CD14-positive monocyte (primary cell): ENCODE results near the gene SNAP91. TPM values are rescaled to one million over a fixed set of nuclear protein-coding genes. Genes with fewer than 3 reads are reported as not detected.

Experiments
- DNase-seq, 3 donors: peaks; one replicate each; pipeline ENCODE4 v3.0.0-alpha.2; 2011 to 2022
- H2AFZ ChIP-seq: 2 replicates; pipeline ENCODE4 v1.6.0; 2012; ENCODE audit warnings: mild to moderate bottlenecking, low read depth, low read length, inconsistent platforms; ENCODE audit not compliant: insufficient read depth, poor library complexity, severe bottlenecking
- H3K27ac ChIP-seq, 2 donors: 1 replicate in 1 of 2; 2 replicates in 1 of 2; pipeline ENCODE4 v1.5.1; 2012 to 2013; ENCODE audit warnings: low read length in 2 of 2, control low read depth in 1 of 2, inconsistent platforms in 1 of 2, low read depth in 1 of 2, mild to moderate bottlenecking in 1 of 2
- H3K27me3 ChIP-seq, 2 donors: one replicate each; pipeline versions ENCODE4 v1.6.0 to v1.6.1; 2011 to 2013; ENCODE audit warnings: low read length in 2 of 2; ENCODE audit not compliant: control insufficient read depth in 2 of 2, insufficient read depth in 2 of 2
- H3K36me3 ChIP-seq, 2 donors: replicated peaks in 1 of 2; 1 replicate in 1 of 2; 2 replicates in 1 of 2; pipeline versions ENCODE4 v1.5.1 to v1.6.1; 2012 to 2013; ENCODE audit warnings: low read length in 2 of 2, control low read depth in 1 of 2, inconsistent platforms in 1 of 2, mild to moderate bottlenecking in 1 of 2; ENCODE audit not compliant: insufficient read depth in 2 of 2, control insufficient read depth in 1 of 2
- H3K4me1 ChIP-seq, 2 donors: 1 replicate in 1 of 2; 2 replicates in 1 of 2; pipeline versions ENCODE4 v1.5.1 to v1.6.1; 2012 to 2013; ENCODE audit warnings: low read length in 2 of 2, control low read depth in 1 of 2, inconsistent platforms in 1 of 2, mild to moderate bottlenecking in 1 of 2, moderate library complexity in 1 of 2; ENCODE audit not compliant: insufficient read depth in 2 of 2, control insufficient read depth in 1 of 2
- H3K4me2 ChIP-seq: replicated peaks from 2 replicates; pipeline ENCODE3; 2012; ENCODE audit warnings: low read length, moderate library complexity, mild to moderate bottlenecking; ENCODE audit not compliant: poor library complexity, severe bottlenecking; ENCODE audit errors: extremely low read depth
- H3K4me3 ChIP-seq, 3 experiments: fragments of 200-600 bp in 1 of 3; sonication (generic) in 1 of 3; replicated peaks in 1 of 3; 1 replicate in 2 of 3; 2 replicates in 1 of 3; pipeline ENCODE4 v1.5.1; 2011 to 2013; ENCODE audit warnings: low read length in 3 of 3, mild to moderate bottlenecking in 3 of 3, control low read depth in 2 of 3, low read depth in 2 of 3, inconsistent platforms in 1 of 3, moderate library complexity in 1 of 3
- H3K79me2 ChIP-seq: 2 replicates; pipeline ENCODE4 v1.6.0; 2012; ENCODE audit warnings: mild to moderate bottlenecking, control low read depth, inconsistent platforms, low read length, moderate library complexity; ENCODE audit not compliant: insufficient read depth
- H3K9ac ChIP-seq: 2 replicates; pipeline ENCODE4 v1.6.0; 2017; ENCODE audit warnings: low read length, mild to moderate bottlenecking; ENCODE audit not compliant: insufficient read depth, poor library complexity, severe bottlenecking
- H3K9me3 ChIP-seq, 2 donors: replicated peaks in 1 of 2; 1 replicate in 1 of 2; 2 replicates in 1 of 2; pipeline versions ENCODE4 v1.5.1 to v1.6.1; 2012 to 2013; ENCODE audit warnings: low read length in 2 of 2, control low read depth in 1 of 2; ENCODE audit not compliant: control insufficient read depth in 1 of 2, insufficient read depth in 1 of 2
- H4K20me1 ChIP-seq: 2 replicates; pipeline ENCODE4 v1.6.0; 2012; ENCODE audit warnings: mild to moderate bottlenecking, low read length, control low read depth, moderate library complexity; ENCODE audit not compliant: insufficient read depth
- H3K27ac Mint-ChIP-seq, 7 donors: one replicate each; pipeline ENCODE4 v1.8.0; 2020; ENCODE audit warnings: mild to moderate bottlenecking in 7 of 7, mixed read lengths in 7 of 7, moderate library complexity in 6 of 7, inconsistent platforms in 2 of 7
- H3K27me3 Mint-ChIP-seq, 3 donors: one replicate each; pipeline ENCODE4 v1.8.0; 2021 to 2022; ENCODE audit warnings: low read depth in 3 of 3, mild to moderate bottlenecking in 3 of 3, mixed read lengths in 3 of 3, moderate library complexity in 3 of 3, inconsistent platforms in 1 of 3
- H3K36me3 Mint-ChIP-seq, 2 donors: one replicate each; pipeline ENCODE4 v1.8.0; 2020; ENCODE audit warnings: mixed read lengths in 2 of 2, inconsistent platforms in 1 of 2, mild to moderate bottlenecking in 1 of 2
- H3K4me1 Mint-ChIP-seq: one replicate; pipeline ENCODE4 v1.8.0; 2020; ENCODE audit warnings: mild to moderate bottlenecking, mixed read lengths
- H3K4me3 Mint-ChIP-seq, 2 donors: one replicate each; pipeline ENCODE4 v1.8.0; 2020; ENCODE audit warnings: mild to moderate bottlenecking in 2 of 2, mixed read lengths in 2 of 2, moderate library complexity in 1 of 2
- H3K9me3 Mint-ChIP-seq, 7 donors: one replicate each; pipeline ENCODE4 v1.8.0; 2020 to 2022; ENCODE audit warnings: mixed read lengths in 7 of 7, mild to moderate bottlenecking in 6 of 7, moderate library complexity in 6 of 7, inconsistent platforms in 2 of 7
- WGBS: methylation state at CpG from one replicate; pipeline ENCODE4 v1.1.5; 2013; ENCODE audit warnings: missing lambda C conversion rate; ENCODE audit not compliant: insufficient coverage; 5-methylcytosine and 5-hydroxymethylcytosine counted together
- intact Hi-C, 2 donors: fragments of 100-400 bp; cut with micrococcal nuclease; formaldehyde crosslinking; loops; one replicate each; pipeline versions ENCODE4 v1.15.0 to v1.15.1; 2023
- polyA plus RNA-seq, 3 donors: library from polyadenylated mRNA; depleted of rRNA in 1 of 3; unstranded in 2 of 3; stranded (reverse) in 1 of 3; fragments of 300-500 nt in 2 of 3; fragments of >200 nt in 1 of 3; fragmentation: Illumina TruSeq in 2 of 3; gene quantifications; 1 replicate in 2 of 3; 2 replicates in 1 of 3; pipeline ENCODE4 v1.2.3, GENCODE V29; 2012 to 2021
- TF ChIP-seq, protein P1 (sequence below): fragments of 200-600 bp; IDR thresholded peaks from one replicate; pipeline ENCODE4 v1.8.0; 2022; ENCODE audit warnings: antibody characterized with exemption, mild to moderate bottlenecking

Gene SNAP91
- polyA plus RNA-seq, 3 donors: not detected

DNA sequence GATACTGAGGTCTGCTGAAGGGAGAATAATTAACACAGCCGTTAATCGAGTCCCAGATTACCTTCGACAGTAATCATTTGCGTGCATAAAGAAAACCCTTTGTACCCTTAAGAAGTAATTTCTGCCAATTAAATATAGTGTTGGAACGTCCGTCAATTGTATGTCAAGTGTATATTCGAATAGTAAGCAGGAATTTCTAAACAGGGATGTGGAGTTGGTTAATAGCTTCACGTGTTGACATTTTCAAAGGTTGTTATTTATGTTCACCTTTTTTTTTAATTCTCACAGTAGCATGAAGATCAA lies 798 bp upstream of the SNAP91 start:
- H3K4me3 ChIP-seq: no peak overlapping the region
- H3K27ac ChIP-seq: no peak overlapping the region
- H3K36me3 ChIP-seq: no peaks in the 10 kb centered on the region
- peak overlapping the region in 1 of 2 donors; percentile 86 for H3K4me3 Mint-ChIP-seq
- DNase-seq: no peak
- peaks cover 5 to 30% (median 20%) of the 10 kb centered on the region in 7 donors for H3K9me3 Mint-ChIP-seq
- peaks cover 44 to 59% of the 10 kb centered on the region in 2 donors for H3K27me3 ChIP-seq
- WGBS: no CpG with 5 or more reads among the region's 8 CpGs
- H3K27me3 Mint-ChIP-seq: peaks cover 43 to 63% (median 52%) of the 10 kb centered on the region in 3 donors
- no peaks in the 10 kb centered on the region for H3K4me1 Mint-ChIP-seq
- TF ChIP-seq, protein P1, sequence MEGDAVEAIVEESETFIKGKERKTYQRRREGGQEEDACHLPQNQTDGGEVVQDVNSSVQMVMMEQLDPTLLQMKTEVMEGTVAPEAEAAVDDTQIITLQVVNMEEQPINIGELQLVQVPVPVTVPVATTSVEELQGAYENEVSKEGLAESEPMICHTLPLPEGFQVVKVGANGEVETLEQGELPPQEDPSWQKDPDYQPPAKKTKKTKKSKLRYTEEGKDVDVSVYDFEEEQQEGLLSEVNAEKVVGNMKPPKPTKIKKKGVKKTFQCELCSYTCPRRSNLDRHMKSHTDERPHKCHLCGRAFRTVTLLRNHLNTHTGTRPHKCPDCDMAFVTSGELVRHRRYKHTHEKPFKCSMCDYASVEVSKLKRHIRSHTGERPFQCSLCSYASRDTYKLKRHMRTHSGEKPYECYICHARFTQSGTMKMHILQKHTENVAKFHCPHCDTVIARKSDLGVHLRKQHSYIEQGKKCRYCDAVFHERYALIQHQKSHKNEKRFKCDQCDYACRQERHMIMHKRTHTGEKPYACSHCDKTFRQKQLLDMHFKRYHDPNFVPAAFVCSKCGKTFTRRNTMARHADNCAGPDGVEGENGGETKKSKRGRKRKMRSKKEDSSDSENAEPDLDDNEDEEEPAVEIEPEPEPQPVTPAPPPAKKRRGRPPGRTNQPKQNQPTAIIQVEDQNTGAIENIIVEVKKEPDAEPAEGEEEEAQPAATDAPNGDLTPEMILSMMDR: no peak
- H3K9ac ChIP-seq: no peak overlapping the region
- intact Hi-C loops: no loop called here
- H4K20me1 ChIP-seq: no peaks in the 10 kb centered on the region
- H3K79me2 ChIP-seq: no peaks in the 10 kb centered on the region
- H3K4me1 ChIP-seq: no peaks in the 10 kb centered on the region
- H3K9me3 ChIP-seq: peaks cover 7 to 43% of the 10 kb centered on the region in 2 donors
- no peak overlapping the region for H3K27ac Mint-ChIP-seq
- peaks cover 0 to 3% of the 10 kb centered on the region in 2 donors for H3K36me3 Mint-ChIP-seq
- H2AFZ ChIP-seq: no peak overlapping the region
- H3K4me2 ChIP-seq: no peak overlapping the region

DNA sequence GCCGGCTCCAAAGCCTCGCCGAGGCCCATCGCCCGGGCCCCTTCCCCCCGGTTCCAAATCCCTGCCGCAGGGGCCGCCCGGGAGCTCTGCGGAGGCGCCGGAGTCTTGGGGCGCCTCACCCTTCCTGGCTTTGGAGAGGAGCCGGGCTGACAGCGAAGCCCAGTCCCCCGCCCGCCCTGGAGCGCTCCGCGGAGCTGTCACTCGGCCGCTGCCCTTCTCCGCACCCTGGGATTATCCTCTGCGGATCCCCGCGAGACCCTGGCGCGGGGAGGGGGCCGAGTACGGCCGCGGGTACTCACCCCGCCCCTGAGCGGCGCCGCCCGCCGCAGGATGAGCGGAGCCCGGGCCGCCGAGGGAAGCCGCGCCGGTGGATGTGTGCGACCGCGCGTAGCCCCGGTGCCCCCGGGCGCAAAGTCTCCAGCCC lies 343 bp downstream of the SNAP91 start:
- no peak overlapping the region for H3K27ac Mint-ChIP-seq
- TF ChIP-seq, protein P1: no peak
- H3K4me3 Mint-ChIP-seq: peak overlapping the region in 1 of 2 donors; percentile 73
- 1% methylated on average over 52 of the region's 52 CpGs for WGBS
- Histone ChIP-seq H3K4me1 (no peaks in the 10 kb centered on the region), H3K4me2 (peak overlapping the region; percentile 6), H3K4me3 (no peak overlapping the region), H3K27me3 (peaks cover 44 to 61% of the 10 kb centered on the region in 2 donors), H3K9me3 (peaks cover 7 to 43% of the 10 kb centered on the region in 2 donors), H3K79me2 (no peaks in the 10 kb centered on the region), H3K36me3 (no peaks in the 10 kb centered on the region), H4K20me1 (no peaks in the 10 kb centered on the region), H3K9ac (no peak overlapping the region), H3K27ac (no peak overlapping the region), H2AFZ (no peak overlapping the region)
- DNase-seq: no peak
- peaks cover 43 to 65% (median 57%) of the 10 kb centered on the region in 3 donors for H3K27me3 Mint-ChIP-seq
- peaks cover 0 to 3% of the 10 kb centered on the region in 2 donors for H3K36me3 Mint-ChIP-seq
- intact Hi-C loops: no loop called here
- peaks cover 5 to 30% (median 20%) of the 10 kb centered on the region in 7 donors for H3K9me3 Mint-ChIP-seq
- no peaks in the 10 kb centered on the region for H3K4me1 Mint-ChIP-seq
